ENCODE data around the gene ABTB1. TPM values are rescaled to one million over a fixed set of nuclear protein-coding genes. Genes with fewer than 3 reads are reported as not detected.
A peak's percentile ranks its signal among the peaks of the same experiment; 100 is the strongest.

ABTB1 gene
- total and polyA plus RNA-seq, 2 of the 13 experiments (the other 11 are each of a cell fraction or from before 2014, with no cell fraction given) = 0.42 to 14.5 TPM

GRCh38 chr3:127671523-127672428 is 976 bp upstream of the ABTB1 start (continued):
- TF ChIP-seq ZBTB10 (CRISPR knock-in tag; IDR thresholded peaks at IDR 0.05; ENCODE audit: borderline replicate concordance) (no peak), NR2C2 (CRISPR knock-in tag; IDR thresholded peaks at IDR 0.05; ENCODE audit: borderline replicate concordance) (no peak), SKI (IDR thresholded peaks at IDR 0.05; ENCODE audit: partially characterized antibody) (no peak), CERS6 (CRISPR knock-in tag; IDR thresholded peaks at IDR 0.05) (no peak), CREB1 (IDR thresholded peaks at IDR 0.05) (peak; percentile 69), CREB1 (CRISPR knock-in tag; IDR thresholded peaks at IDR 0.05) (no peak), HOXA3 (CRISPR knock-in tag; IDR thresholded peaks at IDR 0.05) (0 out of 2 replicates have a peak, but pooled peaks have one; percentile 10), TEF (CRISPR knock-in tag; IDR thresholded peaks at IDR 0.05) (no peak), SUZ12 (IDR thresholded peaks at IDR 0.05; ENCODE audit: low read depth, low read length) (no peak), ZNF629 (CRISPR knock-in tag; conservative IDR thresholded peaks at IDR 0.05) (no peak), ZBTB42 (CRISPR knock-in tag; IDR thresholded peaks at IDR 0.05) (0 out of 2 replicates have a peak, but pooled peaks have one; percentile 31), GABPB1 (CRISPR knock-in tag; IDR thresholded peaks at IDR 0.05) (0 out of 2 replicates have a peak, but pooled peaks have one; percentile 0), HNRNPLL (IDR thresholded peaks at IDR 0.05; ENCODE audit: low read depth, low read length, poor library complexity, severe bottlenecking) (peak; percentile 0), ZNF232 (CRISPR knock-in tag; IDR thresholded peaks at IDR 0.05; ENCODE audit: borderline replicate concordance) (no peak), ZBTB38 (CRISPR knock-in tag; IDR thresholded peaks at IDR 0.05) (peak; percentile 82), DZIP1 (CRISPR knock-in tag; IDR thresholded peaks at IDR 0.05) (0 out of 2 replicates have a peak, but pooled peaks have one; percentile 18), MTA3 (CRISPR knock-in tag; IDR thresholded peaks at IDR 0.05) (no peak), NFKB2 (CRISPR knock-in tag; IDR thresholded peaks at IDR 0.05; ENCODE audit: borderline replicate concordance) (no peak), AGO1 (IDR thresholded peaks at IDR 0.05; ENCODE audit: low read depth, low read length, poor library complexity, severe bottlenecking) (peak; percentile 16), MLLT10 (CRISPR knock-in tag; IDR thresholded peaks at IDR 0.05) (no peak)

Data from HepG2 (cell line).